ENCODE results near the gene MAN1C1.

DNA sequence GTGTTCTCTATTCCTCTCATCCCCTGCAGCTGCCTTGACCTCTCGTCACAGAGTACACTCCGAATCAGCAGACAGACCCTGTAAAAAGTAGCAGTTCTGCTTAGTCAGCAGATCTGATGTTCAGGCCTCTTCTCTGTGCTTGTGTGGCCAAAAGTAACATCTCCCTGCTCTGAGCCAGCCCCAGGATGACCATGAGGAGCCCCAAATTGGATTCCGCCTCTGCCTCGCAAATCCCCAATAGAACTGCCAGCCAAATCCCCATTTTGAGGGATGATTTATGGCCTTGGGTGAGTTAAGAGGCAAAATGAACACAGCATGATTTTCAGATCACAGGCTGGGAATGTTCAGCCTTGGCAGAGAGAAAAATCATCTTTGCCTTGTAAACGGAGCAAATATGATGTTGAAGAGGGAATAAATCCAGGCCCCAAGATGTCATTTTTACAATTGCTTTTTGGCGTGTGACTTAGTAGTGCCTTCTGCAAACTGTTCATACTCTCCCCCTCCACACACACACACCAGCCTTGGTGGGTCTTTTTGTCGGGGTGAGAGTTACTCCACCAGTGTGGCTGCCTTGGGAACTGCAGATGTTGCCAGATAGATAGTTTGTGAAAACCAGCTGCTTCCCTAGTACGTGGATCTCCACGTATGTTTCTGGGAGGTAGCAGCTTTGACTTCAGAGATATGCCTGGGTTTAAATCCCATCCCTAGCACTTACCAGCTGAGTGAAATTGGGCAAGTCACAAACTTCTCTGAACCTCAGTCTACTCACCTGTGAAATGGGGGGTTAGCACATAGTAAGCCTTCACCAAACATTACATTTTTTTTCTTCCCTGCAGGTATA, 77.8 kb downstream of the MAN1C1 start:
- TF ChIP-seq, protein P1, sequence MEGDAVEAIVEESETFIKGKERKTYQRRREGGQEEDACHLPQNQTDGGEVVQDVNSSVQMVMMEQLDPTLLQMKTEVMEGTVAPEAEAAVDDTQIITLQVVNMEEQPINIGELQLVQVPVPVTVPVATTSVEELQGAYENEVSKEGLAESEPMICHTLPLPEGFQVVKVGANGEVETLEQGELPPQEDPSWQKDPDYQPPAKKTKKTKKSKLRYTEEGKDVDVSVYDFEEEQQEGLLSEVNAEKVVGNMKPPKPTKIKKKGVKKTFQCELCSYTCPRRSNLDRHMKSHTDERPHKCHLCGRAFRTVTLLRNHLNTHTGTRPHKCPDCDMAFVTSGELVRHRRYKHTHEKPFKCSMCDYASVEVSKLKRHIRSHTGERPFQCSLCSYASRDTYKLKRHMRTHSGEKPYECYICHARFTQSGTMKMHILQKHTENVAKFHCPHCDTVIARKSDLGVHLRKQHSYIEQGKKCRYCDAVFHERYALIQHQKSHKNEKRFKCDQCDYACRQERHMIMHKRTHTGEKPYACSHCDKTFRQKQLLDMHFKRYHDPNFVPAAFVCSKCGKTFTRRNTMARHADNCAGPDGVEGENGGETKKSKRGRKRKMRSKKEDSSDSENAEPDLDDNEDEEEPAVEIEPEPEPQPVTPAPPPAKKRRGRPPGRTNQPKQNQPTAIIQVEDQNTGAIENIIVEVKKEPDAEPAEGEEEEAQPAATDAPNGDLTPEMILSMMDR (IDR thresholded peaks at IDR 0.05), result peak in 1 of 4 experiments; percentile 17
- no peak for TF ChIP-seq POLR2A (IDR thresholded peaks at IDR 0.05)
- TF ChIP-seq POLR2AphosphoS5 (IDR thresholded peaks at IDR 0.05), result peak; percentile 45
